Stomach (tissue), 4 donors: ENCODE results near the gene FITM2.

Experiments used
- EP300 ChIP-seq: sonication (generic); formaldehyde crosslinking; IDR thresholded peaks from one replicate; pipeline ENCODE4 v1.6.1; 2017; ENCODE audit warnings: antibody characterized with exemption
- POLR2A ChIP-seq, 4 donors: fragments of 450-650 bp; IDR thresholded peaks; one replicate each; pipeline ENCODE4 v1.6.1; 2016; ENCODE audit warnings: antibody characterized with exemption in 4 of 4, control low read depth in 2 of 4, mild to moderate bottlenecking in 1 of 4, moderate library complexity in 1 of 4
- POLR2AphosphoS5 ChIP-seq, 3 donors: sonication (generic); formaldehyde crosslinking; IDR thresholded peaks; one replicate each; pipeline ENCODE4 v1.6.1; 2016; ENCODE audit warnings: antibody characterized with exemption in 3 of 3
- TF ChIP-seq, protein P1 (sequence below), 7 experiments: fragments of 450-650 bp in 4 of 7; fragments of 200-600 bp in 3 of 7; sonication (generic) in 3 of 7; IDR thresholded peaks; one replicate each; pipeline ENCODE4 v1.5.1; 2016 to 2019; ENCODE audit warnings: antibody characterized with exemption in 7 of 7, control low read depth in 2 of 7, mild to moderate bottlenecking in 1 of 7

DNA sequence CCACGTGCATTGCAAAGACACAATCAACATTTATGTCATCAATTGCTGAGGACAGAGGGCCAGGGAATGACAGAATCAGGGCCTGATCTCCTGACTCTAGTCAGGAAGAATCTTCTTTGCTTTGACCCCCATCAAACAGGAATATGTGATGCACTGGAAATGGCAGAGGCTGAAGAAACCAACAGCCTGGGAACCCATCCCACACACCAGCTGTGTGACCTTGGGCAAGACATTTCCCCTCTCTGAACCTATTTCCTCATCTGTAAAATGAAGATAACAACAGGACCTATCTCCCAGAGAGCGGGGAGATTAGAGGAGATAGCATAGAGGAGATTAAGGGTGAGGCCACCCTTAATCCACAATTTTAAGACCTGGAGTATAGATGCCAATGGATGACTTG, 46.0 kb upstream of the FITM2 start:
- TF ChIP-seq, protein P1, sequence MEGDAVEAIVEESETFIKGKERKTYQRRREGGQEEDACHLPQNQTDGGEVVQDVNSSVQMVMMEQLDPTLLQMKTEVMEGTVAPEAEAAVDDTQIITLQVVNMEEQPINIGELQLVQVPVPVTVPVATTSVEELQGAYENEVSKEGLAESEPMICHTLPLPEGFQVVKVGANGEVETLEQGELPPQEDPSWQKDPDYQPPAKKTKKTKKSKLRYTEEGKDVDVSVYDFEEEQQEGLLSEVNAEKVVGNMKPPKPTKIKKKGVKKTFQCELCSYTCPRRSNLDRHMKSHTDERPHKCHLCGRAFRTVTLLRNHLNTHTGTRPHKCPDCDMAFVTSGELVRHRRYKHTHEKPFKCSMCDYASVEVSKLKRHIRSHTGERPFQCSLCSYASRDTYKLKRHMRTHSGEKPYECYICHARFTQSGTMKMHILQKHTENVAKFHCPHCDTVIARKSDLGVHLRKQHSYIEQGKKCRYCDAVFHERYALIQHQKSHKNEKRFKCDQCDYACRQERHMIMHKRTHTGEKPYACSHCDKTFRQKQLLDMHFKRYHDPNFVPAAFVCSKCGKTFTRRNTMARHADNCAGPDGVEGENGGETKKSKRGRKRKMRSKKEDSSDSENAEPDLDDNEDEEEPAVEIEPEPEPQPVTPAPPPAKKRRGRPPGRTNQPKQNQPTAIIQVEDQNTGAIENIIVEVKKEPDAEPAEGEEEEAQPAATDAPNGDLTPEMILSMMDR (IDR thresholded peaks at IDR 0.05): no peak
- TF ChIP-seq POLR2AphosphoS5 (IDR thresholded peaks at IDR 0.05) (no peak), POLR2A (IDR thresholded peaks at IDR 0.05) (no peak), EP300 (no peak)
